ENCODE results near the gene ABCC2.
"Not testable (repeated sequence)": the region's sequence is repeated elsewhere in the genome, so short reads cannot be mapped to it uniquely, and the experiment has no call there.

Gene ABCC2

DNA sequence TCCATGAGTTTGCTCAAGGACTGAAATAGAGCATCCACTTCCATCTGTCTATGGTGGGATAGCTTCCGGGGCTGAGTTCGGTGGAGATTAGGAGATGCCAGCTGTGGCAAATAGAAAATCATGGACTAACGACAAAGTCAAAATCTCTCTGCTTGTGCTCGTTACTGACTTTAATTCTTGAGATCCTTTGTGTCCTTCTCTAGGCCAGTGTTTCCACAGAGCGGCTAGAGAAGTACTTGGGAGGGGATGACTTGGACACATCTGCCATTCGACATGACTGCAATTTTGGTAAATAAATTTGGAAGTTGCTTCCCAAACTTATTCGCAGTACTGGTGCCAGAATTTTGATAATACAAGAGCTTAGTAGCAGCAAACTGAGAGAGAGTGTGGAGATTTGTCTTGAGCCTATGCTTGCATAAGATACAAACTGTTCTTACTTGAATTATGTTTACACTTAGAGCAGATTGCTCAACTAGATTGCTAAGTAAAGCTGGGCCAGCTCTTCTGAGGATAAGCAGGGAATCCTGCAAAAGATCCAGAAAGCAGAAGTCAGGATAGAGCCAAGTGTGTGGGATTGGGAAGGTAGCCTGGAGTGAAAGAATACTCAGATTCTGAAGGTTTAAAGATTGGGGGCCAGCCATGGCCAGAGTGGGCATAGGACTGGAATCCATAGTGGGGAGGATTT, 27.6 kb downstream of the ABCC2 start:
- no peak for DNase-seq

DNA sequence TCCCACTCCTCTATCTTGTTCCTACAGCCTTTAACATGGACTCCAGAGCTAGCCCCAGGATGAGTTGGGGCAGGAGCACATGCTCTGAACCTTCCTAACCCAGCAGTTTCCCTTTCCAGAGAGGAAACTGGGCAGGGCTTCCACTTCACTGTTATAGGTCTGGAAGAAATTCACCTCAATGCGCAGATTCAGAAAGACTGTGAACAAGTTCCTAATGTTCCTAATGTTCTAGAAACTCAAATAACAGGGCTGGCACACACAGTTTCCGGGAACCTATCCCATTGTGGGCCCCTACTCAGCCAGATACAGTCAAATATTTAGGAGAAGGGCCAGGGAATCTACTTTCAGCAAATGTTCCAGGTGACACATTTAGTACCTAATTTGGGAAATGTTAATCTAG, 29.7 kb downstream of the ABCC2 start:
- no peak for DNase-seq

DNA sequence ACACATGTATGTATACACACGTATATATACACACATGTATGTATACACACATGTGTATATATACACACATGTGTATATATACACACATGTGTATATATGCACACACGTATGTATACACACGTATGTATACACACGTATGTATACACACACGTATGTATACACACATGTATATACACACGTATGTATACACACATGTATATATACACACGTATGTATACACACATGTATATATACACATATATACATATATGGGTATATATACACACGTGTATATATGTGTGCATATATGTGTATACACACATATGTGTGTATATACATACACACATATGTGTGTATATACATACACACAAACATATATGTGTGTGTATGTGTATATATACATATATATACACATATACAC, 31.7 kb downstream of the ABCC2 start:
- no peak for DNase-seq

DNA sequence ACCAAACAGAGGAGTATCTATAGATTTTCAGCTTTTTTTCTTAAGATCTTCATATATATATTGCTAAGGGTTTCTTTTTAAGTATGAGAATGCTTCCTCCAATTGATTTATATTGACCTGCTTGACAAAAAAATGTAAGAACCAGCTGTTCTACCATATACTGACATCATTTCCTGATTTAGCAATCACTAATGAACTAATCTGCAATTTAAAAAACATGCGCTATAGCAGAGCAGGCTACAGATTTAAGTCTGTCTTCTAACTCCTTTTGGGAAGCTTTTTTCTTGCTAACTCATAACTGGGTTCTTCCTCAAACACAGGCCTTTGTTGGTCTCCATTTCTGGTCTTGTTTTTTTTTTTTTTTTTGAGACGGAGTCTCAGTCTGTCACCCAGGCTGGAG, 33.2 kb downstream of the ABCC2 start:
- DNase-seq = no peak

DNA sequence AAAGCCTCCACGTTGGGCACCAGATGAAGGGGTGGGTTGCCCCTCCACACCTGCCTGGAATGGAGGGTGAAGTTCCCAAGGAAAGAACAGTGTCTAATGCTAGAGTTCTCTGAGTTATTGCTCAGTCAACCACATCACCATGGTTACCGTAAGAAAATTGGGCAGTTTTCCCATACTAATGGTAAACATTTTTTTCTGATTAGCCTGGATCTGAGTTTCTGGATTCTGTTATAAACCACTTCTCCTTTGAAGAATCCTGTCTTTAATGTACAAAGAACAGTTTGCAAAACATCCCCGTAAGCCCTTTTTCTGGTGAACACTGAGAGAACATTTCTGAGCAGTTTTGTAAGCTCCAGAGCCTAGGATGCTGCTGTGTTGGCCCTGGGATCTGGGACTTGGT, 45.5 kb downstream of the ABCC2 start:
- DNase-seq = no peak

DNA sequence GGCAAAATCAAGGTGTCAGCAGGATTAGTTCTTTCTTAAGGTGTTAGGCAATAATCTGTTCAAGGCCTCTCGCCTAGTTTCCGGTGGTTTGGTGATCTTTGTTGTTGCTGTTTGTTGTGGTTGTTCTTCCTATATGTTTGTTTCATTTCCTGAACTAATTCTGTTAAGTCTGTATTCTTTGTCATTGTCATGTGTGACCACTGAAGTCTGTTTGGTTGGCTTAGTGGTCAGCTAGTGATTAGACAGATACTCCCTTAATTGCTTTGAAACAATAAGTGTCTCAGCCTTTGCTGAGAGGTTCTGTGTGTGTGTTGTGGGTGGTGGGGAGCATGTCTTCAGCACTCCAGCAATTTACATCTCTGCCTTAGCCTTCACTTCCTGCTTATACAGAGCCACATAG, 46.0 kb downstream of the ABCC2 start:
- no peak for DNase-seq

DNA sequence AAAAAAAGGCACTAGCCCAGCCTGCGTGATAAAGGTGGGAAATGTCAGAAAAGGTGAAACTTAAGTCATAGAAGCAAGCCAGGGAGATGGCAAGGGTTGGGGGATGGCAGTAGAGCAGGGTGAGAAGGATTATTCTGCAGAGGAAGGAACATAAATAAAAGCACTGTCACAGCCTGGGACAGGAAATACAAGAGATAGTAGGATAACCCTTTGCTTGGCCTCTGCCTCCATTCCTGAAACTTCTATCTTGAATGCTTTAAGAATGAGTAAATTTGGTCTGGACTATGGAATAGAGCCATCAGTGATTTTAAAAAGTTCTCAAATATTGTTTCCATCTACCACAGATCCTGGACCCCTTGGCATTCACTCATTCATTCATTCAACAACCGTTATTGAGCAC, 50.0 kb downstream of the ABCC2 start:
- DNase-seq = no peak

DNA sequence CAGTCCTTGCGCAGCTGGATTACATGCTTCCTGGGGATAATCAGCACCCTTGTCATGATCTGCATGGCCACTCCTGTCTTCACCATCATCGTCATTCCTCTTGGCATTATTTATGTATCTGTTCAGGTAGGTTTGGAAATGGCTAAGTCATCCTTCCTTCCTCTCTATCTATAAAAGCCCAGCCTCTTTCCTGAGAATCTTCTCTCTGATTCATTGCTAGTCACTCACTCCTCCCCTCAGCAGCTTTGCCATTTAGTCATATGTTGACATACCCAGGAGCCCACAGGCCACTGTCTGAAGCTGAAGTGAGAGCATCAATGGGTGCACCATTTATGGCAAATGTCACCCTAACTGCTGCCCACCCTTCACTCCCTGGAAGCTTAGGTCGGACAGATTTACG, 52.0 kb downstream of the ABCC2 start:
- no peak for DNase-seq

DNA sequence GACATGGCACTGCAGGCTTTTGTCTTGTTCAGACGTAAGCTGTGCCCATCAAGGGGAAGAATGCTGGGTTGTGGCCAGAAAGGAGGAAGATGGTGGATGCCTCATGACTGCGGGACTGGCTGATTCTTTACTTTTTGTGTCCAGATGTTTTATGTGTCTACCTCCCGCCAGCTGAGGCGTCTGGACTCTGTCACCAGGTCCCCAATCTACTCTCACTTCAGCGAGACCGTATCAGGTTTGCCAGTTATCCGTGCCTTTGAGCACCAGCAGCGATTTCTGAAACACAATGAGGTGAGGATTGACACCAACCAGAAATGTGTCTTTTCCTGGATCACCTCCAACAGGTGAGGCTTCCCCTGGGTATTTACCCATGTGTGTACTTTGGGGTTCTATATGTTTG, 53.5 kb downstream of the ABCC2 start:
- no peak for DNase-seq

DNA sequence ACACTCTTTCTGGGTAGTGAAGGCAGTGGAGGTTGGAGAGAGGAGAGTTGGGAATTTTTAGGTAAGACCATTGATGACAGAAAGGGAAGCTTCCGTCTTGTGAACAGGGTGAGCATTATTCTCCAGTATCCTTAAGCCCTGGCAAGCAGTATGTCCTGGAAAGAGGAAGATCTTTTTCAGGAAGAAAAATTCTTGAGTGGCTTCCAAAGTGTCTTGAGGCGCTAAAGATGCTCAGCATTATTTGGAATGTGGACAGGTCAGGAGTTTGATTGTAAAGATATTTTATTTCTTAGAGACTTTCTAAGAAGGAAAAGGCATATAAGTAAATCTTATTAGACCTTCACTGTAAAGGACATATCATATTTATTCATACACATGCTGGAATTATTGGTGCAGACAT, 54.3 kb downstream of the ABCC2 start:
- DNase-seq = no peak

DNA sequence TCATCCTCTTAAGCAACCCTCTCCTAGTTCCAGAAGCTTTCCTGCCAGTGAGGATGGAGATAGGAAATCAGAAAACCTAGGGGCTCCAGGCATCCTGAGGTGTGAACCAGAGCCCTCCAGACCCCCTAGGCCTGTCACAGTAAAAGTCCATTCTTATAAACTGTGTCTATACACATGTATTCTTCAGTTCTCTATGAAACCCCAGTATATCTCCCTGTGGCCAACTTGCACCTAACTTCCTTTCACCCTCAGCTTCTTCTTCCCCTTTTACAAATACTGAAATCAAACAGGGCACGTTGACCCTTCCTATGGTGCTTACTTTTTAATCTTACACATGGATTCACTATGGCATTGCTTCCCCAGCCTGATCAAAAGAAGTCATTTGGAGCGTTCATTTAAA, 58.4 kb downstream of the ABCC2 start:
- not testable (repeated sequence) for DNase-seq

DNA sequence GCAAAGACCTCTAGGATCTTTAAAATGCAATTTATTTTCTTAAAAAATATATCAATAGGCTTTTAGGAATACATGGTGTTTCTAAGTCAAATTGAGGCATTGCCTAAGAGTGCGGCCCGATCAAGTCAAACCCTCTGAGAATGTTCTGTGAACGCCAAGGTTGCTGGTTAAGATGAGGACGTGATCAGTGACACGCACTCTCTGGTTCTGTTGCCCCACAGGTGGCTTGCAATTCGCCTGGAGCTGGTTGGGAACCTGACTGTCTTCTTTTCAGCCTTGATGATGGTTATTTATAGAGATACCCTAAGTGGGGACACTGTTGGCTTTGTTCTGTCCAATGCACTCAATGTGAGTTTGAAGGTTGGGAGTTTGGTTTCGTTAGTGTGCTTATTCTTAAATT, 59.3 kb downstream of the ABCC2 start:
- DNase-seq = no peak

DNA sequence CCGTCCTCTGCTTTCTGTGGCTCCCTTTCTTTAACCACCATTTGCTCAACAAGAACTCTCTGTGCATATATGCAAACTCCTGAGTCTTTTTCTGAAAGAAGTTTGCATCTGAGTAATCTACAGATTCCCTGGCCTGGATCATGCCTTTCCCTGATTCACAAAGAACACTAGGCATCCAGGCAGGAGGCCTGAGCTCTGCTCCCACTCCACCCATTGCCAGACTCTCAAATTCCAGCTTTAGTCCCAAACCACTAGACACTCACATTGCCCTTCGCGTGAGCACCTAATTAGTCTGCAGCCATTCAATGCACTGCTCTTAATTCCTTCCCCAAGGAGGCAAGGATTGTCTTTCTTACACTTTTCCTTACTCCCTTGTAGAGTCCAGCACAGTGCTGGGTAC, 60.9 kb downstream of the ABCC2 start:
- no peak for DNase-seq

DNA sequence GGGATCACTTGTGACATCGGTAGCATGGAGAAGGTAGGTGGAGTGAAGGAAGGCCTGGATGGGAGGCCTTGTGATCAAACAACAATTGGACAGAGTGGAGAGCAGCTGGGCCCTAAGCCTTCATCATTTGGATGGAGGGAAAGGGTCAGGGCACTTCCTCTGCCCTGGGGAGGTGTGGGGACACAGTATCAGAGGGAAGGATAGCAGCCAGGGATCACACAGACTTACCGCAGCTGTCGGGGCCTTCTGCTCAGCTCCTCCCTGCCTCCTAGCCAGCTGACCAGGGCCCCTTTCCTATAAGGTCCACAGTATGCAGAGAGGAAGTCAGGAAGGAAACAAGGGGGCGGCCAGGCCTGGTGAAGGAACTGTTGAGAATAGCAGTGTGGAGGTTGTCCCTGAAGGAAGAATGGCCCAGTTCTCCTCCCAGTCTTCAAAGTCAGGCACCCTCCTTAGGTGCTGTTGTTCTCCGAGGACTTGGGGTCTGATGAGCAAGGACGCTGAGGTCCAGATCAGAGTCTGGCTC, 62.1 kb downstream of the ABCC2 start:
- DNase-seq = no peak

DNA sequence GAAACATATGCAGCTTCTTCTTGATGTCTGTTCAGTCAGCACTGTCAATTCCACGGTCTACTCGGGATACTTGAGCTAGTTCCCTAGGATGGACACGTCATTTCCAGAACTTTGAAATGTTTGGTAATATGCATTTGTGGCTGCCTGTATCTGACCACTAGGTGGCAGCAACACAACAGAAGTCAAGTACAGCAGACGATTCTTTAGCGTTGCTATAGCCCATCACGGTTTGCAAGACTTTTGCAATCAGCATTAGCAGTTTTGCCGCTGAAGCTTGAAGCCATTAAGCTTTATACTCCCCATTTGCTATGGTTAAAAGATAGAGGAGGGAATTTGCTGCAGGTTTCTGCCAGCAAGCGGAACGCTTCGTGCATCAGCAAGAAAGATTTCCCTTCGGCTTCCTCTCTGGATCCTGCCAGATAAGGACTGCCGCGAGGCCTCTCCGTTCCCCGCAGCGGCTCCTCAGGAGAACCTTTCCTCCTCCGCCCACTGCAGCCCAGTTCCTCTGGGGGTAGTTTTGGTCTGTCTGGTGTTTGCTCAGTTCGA, 63.5 kb downstream of the ABCC2 start:
- DNase-seq = peak; percentile 85

DNA sequence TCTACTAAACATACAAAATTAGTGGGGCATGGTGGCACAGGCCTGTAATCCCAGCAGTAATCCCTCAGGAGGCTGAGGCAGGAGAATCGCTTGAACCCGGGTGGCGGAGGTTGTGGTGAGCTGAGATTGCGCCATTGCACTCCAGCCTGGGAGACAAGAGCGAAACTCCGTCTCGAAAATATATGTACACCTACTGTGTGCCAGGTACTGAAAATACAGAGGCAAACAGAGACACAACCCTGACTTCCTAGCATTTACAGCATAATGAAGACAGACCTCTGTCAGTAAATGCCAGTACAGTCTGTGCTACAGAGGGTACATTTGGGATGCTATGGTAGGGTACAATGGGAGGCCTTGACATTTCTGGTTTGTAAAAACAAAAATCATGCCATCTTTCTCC, 66.6 kb downstream of the ABCC2 start:
- no peak for DNase-seq

DNA sequence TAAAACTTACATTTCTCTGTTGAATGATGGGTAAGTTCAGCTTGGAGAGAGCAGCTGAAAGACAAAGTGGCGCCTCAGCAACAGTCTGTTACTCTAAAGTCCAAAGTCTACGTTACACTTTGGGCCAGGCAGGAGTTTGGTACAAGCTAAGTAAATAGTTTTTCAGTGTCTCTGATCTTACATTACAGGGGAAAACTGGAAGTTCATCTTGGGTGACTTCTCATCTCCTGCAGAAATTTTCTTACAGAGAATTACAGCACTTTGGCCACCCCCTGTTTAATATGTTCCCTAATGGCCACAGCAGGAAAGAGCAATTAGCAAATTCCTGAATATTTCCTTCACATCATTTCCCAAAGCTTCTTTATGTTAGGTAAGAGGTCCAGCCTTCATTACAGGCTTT, 67.1 kb downstream of the ABCC2 start:
- DNase-seq = no peak

DNA sequence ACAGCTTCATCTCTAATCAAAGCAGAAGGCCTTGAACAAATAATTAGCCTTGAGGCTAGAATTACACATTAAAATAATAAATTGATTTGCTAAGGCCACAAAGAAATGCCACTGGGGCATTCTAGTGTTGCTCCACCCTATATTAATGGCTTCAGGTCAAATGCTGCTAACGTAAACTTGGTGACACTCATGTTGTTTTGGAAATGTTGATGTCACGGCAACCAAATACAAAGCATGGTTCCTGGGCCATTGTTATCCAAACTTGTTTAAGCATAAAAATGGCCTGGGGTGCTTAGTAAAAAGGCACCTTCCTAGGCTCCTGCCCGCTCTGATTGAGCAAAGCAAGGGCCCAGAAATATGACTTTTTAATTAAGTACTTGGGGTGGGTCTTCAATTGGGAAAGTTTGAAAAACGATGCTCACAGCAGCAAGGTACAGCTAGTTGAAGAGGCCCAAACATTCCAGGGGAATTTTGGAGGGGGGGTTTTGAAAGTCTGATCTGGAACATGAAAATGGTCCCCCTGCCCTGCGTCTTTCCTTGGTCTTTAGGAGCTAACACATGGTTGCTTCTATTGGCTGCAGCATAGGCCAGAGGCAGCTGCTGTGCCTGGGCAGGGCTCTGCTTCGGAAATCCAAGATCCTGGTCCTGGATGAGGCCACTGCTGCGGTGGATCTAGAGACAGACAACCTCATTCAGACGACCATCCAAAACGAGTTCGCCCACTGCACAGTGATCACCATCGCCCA, 67.8 kb downstream of the ABCC2 start:
- DNase-seq = no peak

DNA sequence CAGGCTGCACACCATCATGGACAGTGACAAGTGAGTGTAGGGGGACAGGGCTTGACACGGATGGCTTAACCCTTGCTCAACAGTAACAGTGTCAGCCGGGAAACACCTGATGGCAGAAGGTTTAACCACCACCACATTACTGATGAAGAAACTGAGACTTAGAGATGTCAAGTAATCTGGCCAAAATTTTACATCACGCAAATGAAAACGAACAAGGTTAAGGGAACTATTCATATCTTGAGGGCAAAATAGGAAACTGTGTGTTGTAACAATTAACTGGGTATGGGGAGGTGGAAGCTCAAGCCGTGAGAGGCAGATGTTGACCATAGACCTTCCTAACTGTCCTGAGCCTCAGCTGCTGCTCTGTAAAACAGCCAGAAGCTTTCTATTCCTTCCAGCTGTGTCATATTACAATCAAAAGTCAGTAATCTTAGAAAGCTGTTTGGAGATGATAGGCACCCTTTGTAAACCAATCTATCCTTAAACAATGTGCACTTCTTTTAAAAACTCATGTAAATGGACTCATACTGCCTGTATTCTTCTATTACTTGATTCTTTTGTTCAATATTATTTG, 68.4 kb downstream of the ABCC2 start:
- no peak for DNase-seq

DNA sequence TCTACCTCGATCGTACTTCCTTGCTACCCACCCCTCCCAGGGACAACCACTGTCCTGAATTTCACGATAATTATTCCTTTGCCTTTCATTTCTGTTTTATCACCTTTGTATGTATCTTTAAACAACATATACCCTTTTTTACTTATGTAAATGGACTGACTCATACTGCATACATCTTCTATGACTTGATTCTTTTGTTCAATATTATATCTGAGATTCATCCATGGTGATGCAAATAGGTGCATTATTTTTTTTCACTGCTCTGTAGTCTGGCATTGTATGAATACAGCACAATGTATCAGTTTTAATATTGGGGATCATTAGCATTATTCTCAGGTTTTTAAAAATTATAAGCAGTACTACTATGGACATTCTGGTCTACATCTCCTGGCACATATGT, 69.4 kb downstream of the ABCC2 start:
- DNase-seq = no peak

DNA sequence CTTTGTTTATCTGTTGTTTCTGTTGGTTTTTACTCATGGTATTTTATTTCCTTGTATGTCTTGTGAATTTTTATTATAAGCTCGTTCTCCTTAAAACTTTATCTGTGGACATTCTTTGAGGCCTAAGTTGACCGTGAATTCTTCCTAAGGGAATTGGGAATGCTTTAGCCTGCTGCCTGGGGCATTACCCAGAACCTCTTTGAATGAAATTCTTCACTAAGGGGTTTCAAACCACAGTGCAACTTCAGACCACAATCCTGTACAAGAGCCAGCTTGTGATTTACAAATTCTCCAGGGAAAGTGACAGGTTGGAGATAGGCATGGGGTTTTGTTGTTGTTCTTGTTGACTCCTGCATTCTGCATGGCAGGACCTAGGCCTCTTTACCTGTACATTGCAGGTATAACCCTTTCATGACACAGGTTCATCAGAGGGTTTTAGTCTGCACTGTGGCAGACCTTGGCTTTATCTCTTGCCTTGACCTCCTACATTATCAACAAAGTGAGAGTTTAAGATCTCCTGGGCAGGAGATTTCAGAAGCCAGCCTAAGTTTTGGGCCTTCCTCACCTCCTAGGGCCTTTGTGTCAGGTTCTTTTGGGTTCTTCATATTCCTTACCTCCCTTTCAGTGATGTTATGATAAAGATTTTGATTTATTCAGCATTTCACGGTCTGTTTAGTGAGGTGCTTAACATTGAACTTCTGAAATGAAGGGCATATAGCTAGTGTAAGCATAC, 70.2 kb downstream of the ABCC2 start:
- no peak for DNase-seq

DNA sequence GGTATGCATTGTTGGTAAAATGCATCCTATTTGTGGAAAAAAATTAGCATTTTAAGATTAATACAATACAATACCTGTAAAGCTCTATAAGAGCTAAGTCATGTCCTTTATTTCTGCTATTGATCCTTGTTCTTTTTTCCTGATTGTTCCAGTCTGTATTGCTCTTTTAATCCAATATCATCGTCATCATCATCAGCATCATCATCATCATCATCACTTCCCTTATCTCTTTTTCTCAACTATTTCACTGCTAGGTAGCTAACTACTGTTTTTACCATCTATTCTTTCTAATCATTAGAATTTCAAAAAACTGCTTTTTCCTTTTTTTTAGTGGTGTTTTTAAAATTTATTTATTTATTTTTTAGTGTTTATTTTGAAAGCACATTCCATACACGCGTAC, 71.2 kb downstream of the ABCC2 start:
- DNase-seq = no peak

DNA sequence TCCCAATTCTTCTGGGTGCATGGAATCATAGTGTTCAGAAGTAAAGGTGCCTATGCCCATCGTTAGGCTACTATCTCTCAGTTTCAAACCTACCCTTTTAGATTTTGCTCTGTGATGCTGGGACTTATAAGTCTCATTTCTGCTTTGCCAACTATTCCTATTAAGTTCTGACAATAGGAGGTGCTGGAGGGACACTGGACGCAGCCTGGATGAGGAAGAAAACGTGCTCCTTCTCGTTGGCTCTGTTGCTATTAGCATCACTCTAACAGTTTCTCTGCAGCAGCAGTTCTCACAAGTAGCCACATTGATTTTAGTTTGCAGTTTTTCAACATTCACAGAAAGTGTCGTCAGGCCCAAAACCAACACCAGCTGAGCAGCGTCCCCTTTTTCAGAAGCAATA, 72.4 kb downstream of the ABCC2 start:
- DNase-seq = no peak
